CD8-positive, alpha-beta memory T cell (primary cell): ENCODE results near the gene ZFAND3. TPM values are rescaled to one million over a fixed set of nuclear protein-coding genes. Genes with fewer than 3 reads are reported as not detected.
A peak's percentile ranks its signal among the peaks of the same experiment; 100 is the strongest.

Source experiments
- CTCF ChIA-PET: fragments of 350-600 bp; sonication (Branson Sonifier 250); formaldehyde crosslinking; loops from one replicate; lab custom pipeline; 2021; ENCODE audit warnings: antibody characterized with exemption; lab: Charles Lee
- POLR2A ChIA-PET: fragments of 350-600 bp; sonication (Branson Sonifier 250); formaldehyde crosslinking; loops from one replicate; lab custom pipeline; 2021; ENCODE audit warnings: antibody characterized with exemption; lab: Charles Lee
- DNase-seq, 5 donors: peaks; one replicate each; pipeline versions ENCODE4 v3.0.0 to v3.0.0-alpha.2; 2020 to 2022; ENCODE audit warnings: mixed read lengths in 1 of 5
- H3K27ac ChIP-seq: one replicate; pipeline ENCODE4 v1.7.0; 2013; ENCODE audit warnings: low read depth, mild to moderate bottlenecking, low read length, moderate library complexity
- H3K27me3 ChIP-seq: 2 replicates; pipeline ENCODE4 v1.7.0; 2013; ENCODE audit warnings: low read length, mild to moderate bottlenecking; ENCODE audit not compliant: insufficient read depth, poor library complexity, severe bottlenecking
- H3K36me3 ChIP-seq: 2 replicates; pipeline ENCODE4 v1.7.0; 2013; ENCODE audit warnings: mild to moderate bottlenecking, low read length, moderate library complexity; ENCODE audit not compliant: insufficient read depth
- H3K4me1 ChIP-seq: 2 replicates; pipeline ENCODE4 v1.7.0; 2013; ENCODE audit warnings: mild to moderate bottlenecking, low read length, moderate library complexity; ENCODE audit not compliant: insufficient read depth
- H3K4me3 ChIP-seq: 2 replicates; pipeline ENCODE4 v1.7.0; 2013; ENCODE audit warnings: mild to moderate bottlenecking, low read length
- H3K9me3 ChIP-seq: 2 replicates; pipeline ENCODE4 v1.7.0; 2013; ENCODE audit warnings: mild to moderate bottlenecking, low read length
- H3K27ac Mint-ChIP-seq, 8 donors: one replicate each; pipeline ENCODE4 v1.8.0; 2020 to 2021; ENCODE audit warnings: mixed read lengths in 8 of 8, mild to moderate bottlenecking in 6 of 8, inconsistent platforms in 3 of 8, moderate library complexity in 3 of 8
- H3K27me3 Mint-ChIP-seq, 2 donors: one replicate each; pipeline ENCODE4 v1.8.0; 2020 to 2021; ENCODE audit warnings: mixed read lengths in 2 of 2, mild to moderate bottlenecking in 1 of 2, moderate library complexity in 1 of 2
- H3K36me3 Mint-ChIP-seq, 3 donors: one replicate each; pipeline ENCODE4 v1.8.0; 2020 to 2021; ENCODE audit warnings: mixed read lengths in 3 of 3, inconsistent platforms in 1 of 3, mild to moderate bottlenecking in 1 of 3
- H3K4me1 Mint-ChIP-seq, 3 donors: one replicate each; pipeline ENCODE4 v1.8.0; 2020 to 2021; ENCODE audit warnings: mixed read lengths in 3 of 3, inconsistent platforms in 1 of 3, mild to moderate bottlenecking in 1 of 3
- H3K4me3 Mint-ChIP-seq, 7 donors: one replicate each; pipeline ENCODE4 v1.8.0; 2020 to 2021; ENCODE audit warnings: mixed read lengths in 7 of 7, mild to moderate bottlenecking in 6 of 7, moderate library complexity in 4 of 7, inconsistent platforms in 2 of 7
- H3K9me3 Mint-ChIP-seq, 5 donors: one replicate each; pipeline ENCODE4 v1.8.0; 2020 to 2022; ENCODE audit warnings: mixed read lengths in 5 of 5, mild to moderate bottlenecking in 3 of 5, moderate library complexity in 2 of 5, inconsistent platforms in 1 of 5
- polyA plus RNA-seq: library from polyadenylated mRNA; unstranded; fragments of 300-500 nt; fragmentation: Illumina TruSeq; gene quantifications from one replicate; pipeline ENCODE4 v1.2.3, GENCODE V29; 2021
- total RNA-seq, 2 experiments: library from RNA; stranded (reverse); gene quantifications; one replicate each; pipeline ENCODE4 v1.2.3, GENCODE V29; 2021

The ZFAND3 gene
- total and polyA plus RNA-seq, 3 experiments from 2014 or later: 5.2 to 29.4 (median 29.1) TPM

DNA sequence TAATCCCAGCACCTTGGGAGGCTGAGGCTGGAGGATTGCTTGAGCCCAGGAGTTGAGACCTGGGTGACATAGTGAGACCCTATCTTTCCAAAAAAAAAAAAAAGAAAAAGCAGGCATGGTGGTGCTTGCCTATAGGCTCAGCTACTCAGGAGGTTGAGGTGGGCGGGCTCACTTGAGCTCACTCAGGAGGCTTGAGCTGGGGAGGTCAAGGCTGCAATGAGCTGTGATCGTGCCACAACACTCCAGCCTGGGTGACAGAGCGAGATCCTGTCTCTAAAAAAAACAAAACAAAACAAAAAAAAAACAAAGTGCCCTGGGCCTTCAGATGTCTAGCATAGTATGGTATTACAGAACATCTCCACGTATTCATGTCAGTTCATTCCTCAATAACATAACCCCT, 42.9 kb downstream of the ZFAND3 start:
- peaks cover 0 to 12% (median 4%) of the 10 kb centered on the region in 3 donors for H3K36me3 Mint-ChIP-seq
- Histone ChIP-seq H3K36me3 (no peaks in the 10 kb centered on the region), H3K27me3 (no peaks in the 10 kb centered on the region), H3K4me1 (peaks cover 53% of the 10 kb centered on the region), H3K27ac (no peak overlapping the region), H3K9me3 (no peaks in the 10 kb centered on the region), H3K4me3 (no peak overlapping the region)
- H3K4me1 Mint-ChIP-seq: peaks cover 58 to 88% (median 76%) of the 10 kb centered on the region in 3 donors
- H3K27me3 Mint-ChIP-seq: no peaks in the 10 kb centered on the region
- no peak for DNase-seq
- ChIA-PET POLR2A (no interaction called here), CTCF (no interaction called here)
- no peaks in the 10 kb centered on the region for H3K9me3 Mint-ChIP-seq
- peak overlapping the region in 1 of 7 donors; percentile 65 for H3K4me3 Mint-ChIP-seq
- no peak overlapping the region for H3K27ac Mint-ChIP-seq

- POLR2A ChIA-PET: no interaction called here
- H3K4me1 ChIP-seq: peaks cover 49% of the 10 kb centered on the region
- Mint-ChIP-seq H3K36me3 (peaks cover 0 to 12% (median 4%) of the 10 kb centered on the region in 3 donors), H3K27ac (no peak overlapping the region), H3K4me1 (peaks cover 58 to 88% (median 76%) of the 10 kb centered on the region in 3 donors), H3K27me3 (no peaks in the 10 kb centered on the region), H3K4me3 (no peak overlapping the region), H3K9me3 (no peaks in the 10 kb centered on the region)
- H3K4me3 ChIP-seq: no peak overlapping the region
- DNase-seq: no peak
- no peak overlapping the region for H3K27ac ChIP-seq
- no peaks in the 10 kb centered on the region for H3K9me3 ChIP-seq
- no peaks in the 10 kb centered on the region for H3K36me3 ChIP-seq
- CTCF ChIA-PET: no interaction called here
- H3K27me3 ChIP-seq: no peaks in the 10 kb centered on the region
These were observed 43.5 kb downstream of the ZFAND3 start for GRCh38 chr6:37862992-37863391.

- CTCF ChIA-PET: no interaction called here
- H3K9me3 ChIP-seq: no peaks in the 10 kb centered on the region
- H3K4me1 ChIP-seq: peaks cover 42% of the 10 kb centered on the region
These were observed 44.7 kb downstream of the ZFAND3 start for GRCh38 chr6:37864250-37864649.

DNA sequence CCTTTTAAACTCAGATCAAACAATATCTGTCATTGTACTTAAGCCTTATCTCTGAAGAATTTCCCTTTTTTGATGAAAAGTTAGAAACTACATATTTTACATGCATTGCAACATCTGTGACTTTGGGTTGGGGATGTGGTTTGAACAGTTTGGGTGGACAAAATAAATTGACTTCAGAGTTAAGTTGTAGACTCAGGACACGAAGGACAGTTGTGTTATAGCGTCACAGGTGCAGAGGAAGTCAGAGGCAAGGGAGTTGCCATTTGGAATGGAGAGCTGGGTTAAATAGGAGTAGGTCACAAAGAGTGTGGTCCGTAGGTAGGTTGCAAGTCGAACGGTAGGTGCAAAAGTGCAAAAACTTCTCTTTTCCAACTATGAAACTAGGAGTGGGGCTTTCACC, 46.0 kb downstream of the ZFAND3 start:
- ChIA-PET POLR2A (no interaction called here), CTCF (interaction anchor here (1.6 kb wide), 1 partner anchor 14 kb away, joined by 4 read pairs; no protein-coding TSS in a partner anchor)
- Mint-ChIP-seq H3K27me3 (no peaks in the 10 kb centered on the region), H3K4me1 (peaks cover 57 to 82% (median 69%) of the 10 kb centered on the region in 3 donors), H3K4me3 (peak overlapping the region in 5 of 7 donors; percentile 16 to 62 (median 25)), H3K36me3 (peaks cover 0 to 13% (median 5%) of the 10 kb centered on the region in 3 donors), H3K27ac (peak overlapping the region in 6 of 8 donors; percentile 1 to 76 (median 18)), H3K9me3 (no peaks in the 10 kb centered on the region)
- no peak overlapping the region for H3K4me3 ChIP-seq
- peaks cover 42% of the 10 kb centered on the region for H3K4me1 ChIP-seq
- no peak for DNase-seq
- H3K27me3 ChIP-seq: no peaks in the 10 kb centered on the region
- H3K9me3 ChIP-seq: no peaks in the 10 kb centered on the region
- H3K36me3 ChIP-seq: no peaks in the 10 kb centered on the region
- no peak overlapping the region for H3K27ac ChIP-seq

More at GRCh38 chr6:37864250-37864649, 44.7 kb downstream of the ZFAND3 start:
- Histone ChIP-seq H3K27ac (no peak overlapping the region), H3K36me3 (no peaks in the 10 kb centered on the region), H3K27me3 (no peaks in the 10 kb centered on the region), H3K4me3 (no peak overlapping the region)
- no peak for DNase-seq
- Mint-ChIP-seq H3K9me3 (no peaks in the 10 kb centered on the region), H3K4me3 (no peak overlapping the region), H3K27ac (peak overlapping the region in 1 of 8 donors; percentile 21), H3K4me1 (peaks cover 58 to 85% (median 71%) of the 10 kb centered on the region in 3 donors), H3K27me3 (no peaks in the 10 kb centered on the region), H3K36me3 (peaks cover 0 to 12% (median 4%) of the 10 kb centered on the region in 3 donors)
- POLR2A ChIA-PET: no interaction called here

GRCh38 chr6:37866590-37867507, 47.3 kb downstream of the ZFAND3 start:
- H3K27me3 Mint-ChIP-seq: no peaks in the 10 kb centered on the region
- Histone ChIP-seq H3K9me3 (no peaks in the 10 kb centered on the region), H3K27ac (no peak overlapping the region), H3K36me3 (no peaks in the 10 kb centered on the region), H3K4me1 (peaks cover 30% of the 10 kb centered on the region), H3K4me3 (no peak overlapping the region), H3K27me3 (no peaks in the 10 kb centered on the region)
- DNase-seq: no peak
- peak overlapping the region in 5 of 8 donors; percentile 10 to 78 (median 66) for H3K27ac Mint-ChIP-seq
- CTCF ChIA-PET: interaction anchor here (0.8 to 1.6 kb wide), 3 partner anchors 11 to 46 kb away, joined by 3 to 4 read pairs (median 3); no protein-coding TSS in a partner anchor
- H3K9me3 Mint-ChIP-seq: peaks cover 0 to 7% (median under 1%) of the 10 kb centered on the region in 5 donors
- peak overlapping the region in 4 of 7 donors; percentile 3 to 64 (median 47) for H3K4me3 Mint-ChIP-seq
- peaks cover 57 to 80% (median 64%) of the 10 kb centered on the region in 3 donors for H3K4me1 Mint-ChIP-seq
- POLR2A ChIA-PET: no interaction called here
- H3K36me3 Mint-ChIP-seq: peaks cover 9 to 19% (median 12%) of the 10 kb centered on the region in 3 donors

GRCh38 chr6:37867756-37868446, 48.4 kb downstream of the ZFAND3 start:
- no peak for DNase-seq
- H3K27ac Mint-ChIP-seq: peak overlapping the region in 5 of 8 donors; percentile 18 to 86 (median 49)
- CTCF ChIA-PET: no interaction called here
- Histone ChIP-seq H3K4me3 (no peak overlapping the region), H3K27ac (no peak overlapping the region), H3K4me1 (peaks cover 28% of the 10 kb centered on the region), H3K9me3 (no peaks in the 10 kb centered on the region), H3K36me3 (no peaks in the 10 kb centered on the region), H3K27me3 (no peaks in the 10 kb centered on the region)
- peaks cover 61 to 81% (median 73%) of the 10 kb centered on the region in 3 donors for H3K4me1 Mint-ChIP-seq
- peaks cover 15 to 22% (median 17%) of the 10 kb centered on the region in 3 donors for H3K36me3 Mint-ChIP-seq
- no peaks in the 10 kb centered on the region for H3K27me3 Mint-ChIP-seq
- peaks cover 2 to 11% (median 7%) of the 10 kb centered on the region in 5 donors for H3K9me3 Mint-ChIP-seq
- POLR2A ChIA-PET: interaction anchor here (0.6 kb wide), 1 partner anchor 34 kb away, joined by 10 read pairs; no protein-coding TSS in a partner anchor
- H3K4me3 Mint-ChIP-seq: peak overlapping the region in 5 of 7 donors; percentile 8 to 55 (median 44)

GRCh38 chr6:37868447-37868825, 48.9 kb downstream of the ZFAND3 start:
- no peaks in the 10 kb centered on the region for H3K27me3 Mint-ChIP-seq
- ChIA-PET CTCF (no interaction called here), POLR2A (no interaction called here)
- H3K27ac Mint-ChIP-seq: peak overlapping the region in 4 of 8 donors; percentile 13 to 86 (median 52)
- DNase-seq: no peak
- H3K4me3 Mint-ChIP-seq: peak overlapping the region in 5 of 7 donors; percentile 8 to 55 (median 44)
- H3K27me3 ChIP-seq: no peaks in the 10 kb centered on the region
- peaks cover 62 to 80% (median 76%) of the 10 kb centered on the region in 3 donors for H3K4me1 Mint-ChIP-seq
- no peak overlapping the region for H3K27ac ChIP-seq
- H3K4me1 ChIP-seq: peaks cover 23% of the 10 kb centered on the region
- H3K9me3 ChIP-seq: no peaks in the 10 kb centered on the region
- H3K36me3 ChIP-seq: no peaks in the 10 kb centered on the region
- peaks cover 2 to 11% (median 7%) of the 10 kb centered on the region in 5 donors for H3K9me3 Mint-ChIP-seq
- no peak overlapping the region for H3K4me3 ChIP-seq
- peaks cover 15 to 19% (median 18%) of the 10 kb centered on the region in 3 donors for H3K36me3 Mint-ChIP-seq
